Cardiac muscle cell (in vitro differentiated cells and primary cell): ENCODE measurements around the gene NBL1. TPM values are rescaled to one million over a fixed set of nuclear protein-coding genes. Genes with fewer than 3 reads are reported as not detected.
"Not testable (repeated sequence)": the region's sequence is repeated elsewhere in the genome, so short reads cannot be mapped to it uniquely, and the experiment has no call there.

Experiments
- DNase-seq, 2 donors: peaks; one replicate each; pipeline versions ENCODE4 v3.0.0 to v3.0.0-alpha.2; 2010 to 2017; ENCODE audit warnings: low read depth in 1 of 2, low spot score in 1 of 2
- H3K27ac ChIP-seq: fragments of 200-600 bp; sonication (generic); 2 replicates; pipeline ENCODE4 v1.5.1; 2016
- H3K27me3 ChIP-seq: fragments of 200-600 bp; sonication (generic); 2 replicates; pipeline ENCODE4 v1.6.0; 2016; ENCODE audit warnings: control low read depth
- H3K36me3 ChIP-seq: fragments of 200-600 bp; sonication (generic); 2 replicates; pipeline ENCODE4 v1.5.1; 2016; ENCODE audit warnings: control low read depth
- H3K4me1 ChIP-seq: fragments of 200-600 bp; sonication (generic); 2 replicates; pipeline ENCODE4 v1.8.1; 2017; ENCODE audit warnings: low read depth, mild to moderate bottlenecking, mixed run types
- H3K4me3 ChIP-seq: fragments of 200-600 bp; sonication (generic); 2 replicates; pipeline ENCODE4 v1.5.1; 2016; ENCODE audit warnings: mild to moderate bottlenecking
- H3K9me3 ChIP-seq: fragments of 200-600 bp; sonication (generic); 2 replicates; pipeline ENCODE4 v1.5.1; 2017; ENCODE audit warnings: low read depth, mild to moderate bottlenecking, control low read depth
- polyA plus RNA-seq: library from polyadenylated mRNA; unstranded; fragments of >200 nt; fragmentation: Nextera tagmentation; extraction: Ambion mirVana; gene quantifications from 2 replicates; pipeline ENCODE4 v1.2.1, GENCODE V29; 2016
- total RNA-seq: library from RNA; depleted of rRNA; stranded (reverse); fragments of >200 nt; gene quantifications from 2 replicates; pipeline ENCODE4 v1.2.3, GENCODE V29; 2016
- TF ChIP-seq, protein P1 (sequence below): IDR thresholded peaks from 2 replicates; pipeline ENCODE4 v1.5.1; 2012; ENCODE audit warnings: low read depth, mild to moderate bottlenecking, low read length

Gene NBL1
- total and polyA plus RNA-seq, 2 experiments from 2014 or later, result 1.4 to 1.9 TPM

DNA sequence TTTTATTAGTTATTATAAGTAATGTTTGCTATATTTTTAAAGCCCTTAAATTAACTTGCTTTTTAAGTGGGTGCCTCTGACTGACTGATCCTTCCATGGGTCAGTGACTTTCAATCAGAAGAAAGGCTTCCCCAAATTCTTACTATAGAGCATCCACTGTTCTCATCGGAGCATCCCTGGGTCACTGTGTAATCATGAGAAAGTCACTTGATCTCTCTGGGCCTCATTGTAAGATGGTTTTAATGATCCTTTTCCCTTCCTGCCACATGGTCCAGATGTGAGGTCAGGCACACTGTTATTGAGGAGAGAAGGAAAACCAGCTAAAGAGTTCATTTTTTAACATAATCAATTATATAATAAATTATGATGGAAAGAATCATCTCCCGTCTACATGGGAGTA, 11.0 kb upstream of the NBL1 start:
- H3K9me3 ChIP-seq, result no peaks in the 10 kb centered on the region
- H3K4me1 ChIP-seq, result no peaks in the 10 kb centered on the region
- no peak overlapping the region for H3K27ac ChIP-seq
- TF ChIP-seq, protein P1, sequence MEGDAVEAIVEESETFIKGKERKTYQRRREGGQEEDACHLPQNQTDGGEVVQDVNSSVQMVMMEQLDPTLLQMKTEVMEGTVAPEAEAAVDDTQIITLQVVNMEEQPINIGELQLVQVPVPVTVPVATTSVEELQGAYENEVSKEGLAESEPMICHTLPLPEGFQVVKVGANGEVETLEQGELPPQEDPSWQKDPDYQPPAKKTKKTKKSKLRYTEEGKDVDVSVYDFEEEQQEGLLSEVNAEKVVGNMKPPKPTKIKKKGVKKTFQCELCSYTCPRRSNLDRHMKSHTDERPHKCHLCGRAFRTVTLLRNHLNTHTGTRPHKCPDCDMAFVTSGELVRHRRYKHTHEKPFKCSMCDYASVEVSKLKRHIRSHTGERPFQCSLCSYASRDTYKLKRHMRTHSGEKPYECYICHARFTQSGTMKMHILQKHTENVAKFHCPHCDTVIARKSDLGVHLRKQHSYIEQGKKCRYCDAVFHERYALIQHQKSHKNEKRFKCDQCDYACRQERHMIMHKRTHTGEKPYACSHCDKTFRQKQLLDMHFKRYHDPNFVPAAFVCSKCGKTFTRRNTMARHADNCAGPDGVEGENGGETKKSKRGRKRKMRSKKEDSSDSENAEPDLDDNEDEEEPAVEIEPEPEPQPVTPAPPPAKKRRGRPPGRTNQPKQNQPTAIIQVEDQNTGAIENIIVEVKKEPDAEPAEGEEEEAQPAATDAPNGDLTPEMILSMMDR, result no peak
- no peak for DNase-seq
- no peaks in the 10 kb centered on the region for H3K36me3 ChIP-seq
- no peak overlapping the region for H3K4me3 ChIP-seq
- H3K27me3 ChIP-seq, result no peaks in the 10 kb centered on the region

DNA sequence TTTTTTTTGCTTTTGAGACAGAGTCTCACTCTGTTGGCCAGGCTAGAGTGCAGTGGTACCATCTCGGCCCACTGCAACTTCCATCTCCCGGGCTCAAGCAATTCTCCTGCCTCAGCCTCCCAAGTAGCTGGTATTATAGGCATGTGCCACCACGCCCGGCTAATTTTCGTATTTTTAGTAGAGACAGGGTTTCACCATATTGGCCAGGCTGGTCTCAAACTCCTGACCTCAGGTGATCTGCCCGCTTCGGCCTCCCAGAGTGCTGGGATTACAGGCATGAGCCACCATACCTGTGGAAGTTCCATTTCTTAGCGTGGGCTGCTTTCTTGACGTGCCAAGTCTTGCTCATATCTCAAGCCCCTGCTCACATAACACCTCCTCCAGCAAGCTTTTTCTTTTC, 9.0 kb upstream of the NBL1 start:
- H3K36me3 ChIP-seq, H3K27ac ChIP-seq, H3K27me3 ChIP-seq, H3K9me3 ChIP-seq, DNase-seq, H3K4me3 ChIP-seq, H3K4me1 ChIP-seq: not testable (repeated sequence)

DNA sequence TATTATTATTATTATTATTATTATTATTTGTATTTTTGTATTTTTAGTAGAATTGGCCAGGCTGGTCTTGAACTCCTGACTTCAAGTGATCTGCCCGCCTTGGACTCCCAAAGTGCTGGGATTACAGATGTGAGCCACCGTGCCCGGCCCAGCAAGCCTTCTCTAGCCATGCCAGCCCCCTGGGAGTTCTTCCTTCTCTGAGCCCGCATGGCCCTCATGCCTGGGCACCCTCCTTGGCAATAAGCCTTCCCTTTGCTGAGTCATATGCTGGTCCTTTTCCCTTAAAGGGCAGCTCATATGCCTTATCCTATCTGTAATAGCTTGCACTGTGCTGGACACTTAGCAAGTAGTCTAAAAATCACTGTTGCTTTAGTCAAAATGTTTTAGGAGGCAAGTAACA, 8.5 kb upstream of the NBL1 start:
- no peaks in the 10 kb centered on the region for H3K9me3 ChIP-seq
- H3K4me3 ChIP-seq, result no peak overlapping the region
- TF ChIP-seq, protein P1, result no peak
- H3K36me3 ChIP-seq, result no peaks in the 10 kb centered on the region
- H3K27ac ChIP-seq, result no peak overlapping the region
- H3K4me1 ChIP-seq, result no peaks in the 10 kb centered on the region
- H3K27me3 ChIP-seq, result peaks cover 5% of the 10 kb centered on the region
- DNase-seq, result no peak

DNA sequence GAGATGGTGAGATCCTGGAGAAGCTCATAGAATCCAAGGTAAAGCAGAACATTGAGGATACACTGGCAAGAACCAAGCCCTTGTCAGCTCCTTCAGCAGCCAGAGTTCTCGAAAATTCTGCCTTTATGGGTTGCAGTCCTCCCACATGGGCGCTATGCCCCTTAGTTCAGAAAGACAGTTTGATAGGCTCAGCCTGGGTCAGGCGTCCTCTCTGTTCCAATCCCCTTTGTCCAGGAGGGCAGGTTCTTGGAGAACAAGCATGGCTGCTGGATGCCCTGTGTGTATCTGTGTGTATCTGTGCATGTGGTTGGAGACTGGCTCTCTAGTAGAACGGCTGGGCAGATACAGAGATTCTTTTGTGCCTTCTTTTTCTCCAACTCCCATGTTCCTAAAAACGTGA, 8.0 kb upstream of the NBL1 start:
- no peak for DNase-seq
- no peak overlapping the region for H3K4me3 ChIP-seq
- TF ChIP-seq, protein P1, result no peak
- H3K36me3 ChIP-seq, result no peaks in the 10 kb centered on the region
- H3K27me3 ChIP-seq, result peaks cover 10% of the 10 kb centered on the region
- H3K9me3 ChIP-seq, result no peaks in the 10 kb centered on the region
- H3K4me1 ChIP-seq, result no peaks in the 10 kb centered on the region
- no peak overlapping the region for H3K27ac ChIP-seq

DNA sequence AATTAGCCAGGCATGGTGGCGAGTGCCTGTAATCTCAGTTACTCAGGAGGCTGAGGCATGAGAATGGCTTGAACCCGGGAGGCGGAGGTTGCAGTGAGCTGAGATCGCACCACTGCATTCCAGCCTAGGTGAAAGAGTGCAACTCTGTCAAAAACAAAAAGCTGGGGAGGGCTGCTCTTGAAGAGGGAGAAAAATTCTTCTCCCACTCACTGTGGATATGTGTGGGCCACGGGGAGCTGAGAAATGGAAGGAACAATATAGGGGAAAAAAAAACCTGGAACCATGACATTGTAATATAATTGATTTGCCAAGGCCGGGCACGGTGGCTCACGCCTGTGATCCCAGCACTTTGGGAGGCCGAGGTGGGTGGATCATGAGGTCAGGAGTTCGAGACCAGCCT, 7.4 kb upstream of the NBL1 start:
- not testable (repeated sequence) for DNase-seq, H3K4me1 ChIP-seq, H3K36me3 ChIP-seq, H3K4me3 ChIP-seq, H3K9me3 ChIP-seq, H3K27ac ChIP-seq
- H3K27me3 ChIP-seq, result peaks cover 15% of the 10 kb centered on the region

DNA sequence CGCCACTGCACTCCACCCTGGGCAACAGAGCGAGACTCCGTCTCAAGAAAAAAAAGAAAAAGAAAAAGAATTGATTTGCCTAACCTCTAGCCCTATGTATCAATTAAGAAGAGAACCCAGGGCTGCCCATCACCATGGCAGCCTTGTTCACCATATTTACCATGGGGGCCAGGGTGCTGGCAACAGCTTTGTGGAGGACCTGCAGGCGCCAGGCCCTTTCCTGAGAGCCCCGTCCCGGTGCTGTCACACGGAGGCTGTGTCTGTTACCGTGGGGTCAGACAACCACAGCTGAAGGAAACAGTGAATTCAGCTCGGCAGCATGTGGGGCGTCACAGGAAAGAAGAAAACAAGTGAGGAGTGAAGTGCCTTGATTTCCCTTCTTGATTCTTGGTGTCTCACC, 6.5 kb upstream of the NBL1 start:
- Histone ChIP-seq H3K4me1 (no peaks in the 10 kb centered on the region), H3K4me3 (no peak overlapping the region), H3K36me3 (no peaks in the 10 kb centered on the region), H3K9me3 (no peaks in the 10 kb centered on the region), H3K27ac (no peak overlapping the region), H3K27me3 (peaks cover 23% of the 10 kb centered on the region)
- TF ChIP-seq, protein P1, result no peak
- DNase-seq, result no peak

DNA sequence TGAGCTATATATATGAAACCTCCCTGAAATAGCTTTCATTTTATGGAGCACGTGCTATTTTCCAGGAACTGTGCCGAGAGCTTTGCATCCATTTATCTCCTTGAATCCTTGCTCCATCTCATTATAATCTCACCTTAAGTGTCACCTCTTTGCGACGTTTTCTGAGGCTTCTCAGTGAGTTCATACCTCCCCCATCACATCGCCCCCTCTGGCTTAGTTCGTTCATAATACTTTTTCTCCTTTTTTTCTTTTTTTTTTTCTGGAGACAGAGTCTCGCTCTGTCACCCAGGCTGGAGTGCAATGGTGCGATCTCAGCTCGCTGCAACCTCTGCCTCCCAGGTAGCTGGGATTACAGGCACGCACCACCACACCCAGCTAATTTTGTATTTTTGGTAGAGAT, 4.9 kb upstream of the NBL1 start:
- not testable (repeated sequence) for H3K4me3 ChIP-seq, H3K27ac ChIP-seq, DNase-seq, H3K4me1 ChIP-seq, H3K36me3 ChIP-seq, H3K9me3 ChIP-seq
- H3K27me3 ChIP-seq, result peaks cover 38% of the 10 kb centered on the region
